ENCODE results near the gene WDR70.
"Not testable (repeated sequence)": the region's sequence is repeated elsewhere in the genome, so short reads cannot be mapped to it uniquely, and the experiment has no call there.

Gene WDR70

DNA sequence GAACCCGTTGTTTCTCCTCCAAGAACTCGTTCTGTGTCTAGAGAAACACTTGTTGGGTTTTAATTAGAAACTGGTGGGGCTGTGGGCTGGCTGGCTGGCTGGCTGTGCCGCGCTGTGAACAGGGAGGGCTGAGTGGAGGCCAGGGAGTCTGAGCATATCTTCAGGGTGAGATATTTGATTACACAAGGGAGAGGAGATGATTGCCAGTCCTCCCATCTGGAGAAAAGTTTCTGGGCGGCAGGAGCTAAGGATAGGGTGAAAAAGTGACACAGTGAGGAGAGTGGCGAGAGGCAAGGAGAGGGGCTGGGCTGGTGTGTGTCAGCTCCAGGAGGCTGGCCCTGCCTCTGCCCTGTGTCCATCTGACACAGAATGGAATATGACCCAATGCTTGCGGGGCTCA, 397.7 kb downstream of the WDR70 start:
- no peak overlapping the region for H3K9ac ChIP-seq
- H3K27ac ChIP-seq: no peak overlapping the region
- no peaks in the 10 kb centered on the region for H3K4me1 ChIP-seq (ENCODE audit: low read depth, poor library complexity, severe bottlenecking)
- H3K4me2 ChIP-seq: no peak overlapping the region
- no peak overlapping the region for H3K4me3 ChIP-seq (IDR thresholded peaks at IDR 0.05; ENCODE audit: insufficient read depth, low read depth, low read length)
- H3K79me2 ChIP-seq (ENCODE audit: insufficient read depth, low read depth): no peaks in the 10 kb centered on the region
- H3K36me3 ChIP-seq (ENCODE audit: insufficient read depth): no peaks in the 10 kb centered on the region; the same call in 1 of the 2 replicates
- TF ChIP-seq, protein P1, sequence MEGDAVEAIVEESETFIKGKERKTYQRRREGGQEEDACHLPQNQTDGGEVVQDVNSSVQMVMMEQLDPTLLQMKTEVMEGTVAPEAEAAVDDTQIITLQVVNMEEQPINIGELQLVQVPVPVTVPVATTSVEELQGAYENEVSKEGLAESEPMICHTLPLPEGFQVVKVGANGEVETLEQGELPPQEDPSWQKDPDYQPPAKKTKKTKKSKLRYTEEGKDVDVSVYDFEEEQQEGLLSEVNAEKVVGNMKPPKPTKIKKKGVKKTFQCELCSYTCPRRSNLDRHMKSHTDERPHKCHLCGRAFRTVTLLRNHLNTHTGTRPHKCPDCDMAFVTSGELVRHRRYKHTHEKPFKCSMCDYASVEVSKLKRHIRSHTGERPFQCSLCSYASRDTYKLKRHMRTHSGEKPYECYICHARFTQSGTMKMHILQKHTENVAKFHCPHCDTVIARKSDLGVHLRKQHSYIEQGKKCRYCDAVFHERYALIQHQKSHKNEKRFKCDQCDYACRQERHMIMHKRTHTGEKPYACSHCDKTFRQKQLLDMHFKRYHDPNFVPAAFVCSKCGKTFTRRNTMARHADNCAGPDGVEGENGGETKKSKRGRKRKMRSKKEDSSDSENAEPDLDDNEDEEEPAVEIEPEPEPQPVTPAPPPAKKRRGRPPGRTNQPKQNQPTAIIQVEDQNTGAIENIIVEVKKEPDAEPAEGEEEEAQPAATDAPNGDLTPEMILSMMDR (conservative IDR thresholded peaks at IDR 0.05; ENCODE audit: low read depth, low read length): no peak
- no peak overlapping the region for H2AFZ ChIP-seq (ENCODE audit: low read depth)
- H3K27me3 ChIP-seq (ENCODE audit: insufficient read depth, low read depth): no peaks in the 10 kb centered on the region
- no peaks in the 10 kb centered on the region for H4K20me1 ChIP-seq (ENCODE audit: insufficient read depth)

DNA sequence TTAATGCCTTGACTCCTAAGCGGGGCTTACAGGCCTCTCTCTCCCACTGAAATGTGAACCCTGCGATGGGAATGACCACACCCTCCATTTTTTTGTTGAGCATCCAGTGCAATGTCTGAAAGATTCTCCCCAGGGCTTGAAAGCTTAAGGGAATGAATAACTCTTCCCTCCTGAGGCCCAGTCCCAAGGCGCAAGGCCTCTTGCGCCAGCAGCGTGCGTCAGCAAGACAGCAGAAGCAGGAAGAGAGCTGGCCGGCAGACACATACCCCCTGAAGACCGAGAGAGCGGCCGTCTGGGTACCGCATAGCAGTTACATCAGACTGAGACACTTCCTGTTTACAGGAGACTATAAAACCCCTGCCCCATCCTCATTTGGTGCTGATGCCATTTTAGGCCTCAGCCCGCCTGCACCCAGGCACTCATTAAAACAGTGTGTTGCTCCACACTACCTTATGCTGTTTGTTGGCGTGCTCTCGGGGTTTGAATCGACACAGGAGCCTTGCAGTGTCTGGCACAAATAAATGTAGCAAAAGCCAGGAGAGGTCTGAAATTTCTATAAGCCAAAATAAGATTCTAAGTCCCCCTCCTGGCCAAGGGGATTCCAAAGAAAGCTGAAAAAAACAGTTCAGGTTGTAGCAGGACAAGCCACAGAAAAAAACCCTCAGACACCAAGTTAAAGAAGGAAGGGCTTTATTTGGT, 398.5 kb downstream of the WDR70 start:
- no peak overlapping the region for H2AFZ ChIP-seq (ENCODE audit: low read depth)
- no peak overlapping the region for H3K4me3 ChIP-seq (IDR thresholded peaks at IDR 0.05; ENCODE audit: insufficient read depth, low read depth, low read length)
- no peaks in the 10 kb centered on the region; the same call in 1 of the 2 replicates for H3K36me3 ChIP-seq (ENCODE audit: insufficient read depth)
- no peak overlapping the region for H3K9ac ChIP-seq
- no peaks in the 10 kb centered on the region for H3K79me2 ChIP-seq (ENCODE audit: insufficient read depth, low read depth)
- no peaks in the 10 kb centered on the region for H3K27me3 ChIP-seq (ENCODE audit: insufficient read depth, low read depth)
- H3K27ac ChIP-seq: no peak overlapping the region
- H4K20me1 ChIP-seq (ENCODE audit: insufficient read depth): no peaks in the 10 kb centered on the region
- H3K4me1 ChIP-seq (ENCODE audit: low read depth, poor library complexity, severe bottlenecking): no peaks in the 10 kb centered on the region
- TF ChIP-seq, protein P1 (conservative IDR thresholded peaks at IDR 0.05; ENCODE audit: low read depth, low read length): no peak
- H3K4me2 ChIP-seq: no peak overlapping the region

DNA sequence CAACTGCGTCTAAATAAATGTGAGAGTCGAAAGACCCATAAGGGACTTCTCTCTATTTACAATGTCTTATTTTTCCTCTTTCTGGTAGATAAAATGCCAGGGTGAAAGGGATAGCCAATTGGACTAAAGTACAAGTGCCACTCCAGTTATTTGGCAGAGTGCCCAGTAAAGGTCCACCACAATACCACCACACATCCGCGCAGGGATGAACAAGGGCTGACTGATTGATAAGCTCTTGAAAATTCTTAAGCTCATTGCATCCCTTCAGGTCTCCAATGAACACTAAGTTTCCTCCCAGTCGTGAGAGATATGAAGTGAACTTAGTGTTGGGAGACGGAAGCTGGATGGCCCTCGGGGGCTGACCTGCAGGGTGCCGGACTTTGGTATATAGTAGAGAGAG, 402.3 kb downstream of the WDR70 start:
- not testable (repeated sequence) for H3K4me2 ChIP-seq; H3K79me2 ChIP-seq (ENCODE audit: insufficient read depth, low read depth); H4K20me1 ChIP-seq (ENCODE audit: insufficient read depth); H2AFZ ChIP-seq (ENCODE audit: low read depth); H3K36me3 ChIP-seq (ENCODE audit: insufficient read depth); H3K4me1 ChIP-seq (ENCODE audit: low read depth, poor library complexity, severe bottlenecking); H3K4me3 ChIP-seq (IDR thresholded peaks at IDR 0.05; ENCODE audit: insufficient read depth, low read depth, low read length); H3K27ac ChIP-seq; H3K27me3 ChIP-seq (ENCODE audit: insufficient read depth, low read depth); H3K9ac ChIP-seq

DNA sequence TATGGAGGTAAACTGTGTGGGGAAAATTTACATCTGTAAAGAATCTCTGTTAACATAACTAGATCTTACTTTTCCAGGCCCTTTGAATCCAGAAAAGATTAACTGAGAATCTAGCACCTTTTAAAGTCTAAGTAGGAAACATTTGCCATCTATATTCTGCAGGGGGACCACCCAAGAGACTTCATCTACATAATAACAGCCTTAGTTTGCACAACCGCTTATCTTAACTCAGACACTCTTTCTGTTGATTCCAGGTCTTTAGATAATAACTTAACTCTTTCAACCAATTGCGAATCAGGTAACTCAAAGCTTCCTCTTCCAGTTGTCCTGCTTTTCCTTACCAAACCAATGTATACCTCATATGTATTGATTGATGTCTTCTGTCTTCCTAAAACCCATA, 407.3 kb downstream of the WDR70 start:
- Histone ChIP-seq H3K79me2 (ENCODE audit: insufficient read depth, low read depth) (no peaks in the 10 kb centered on the region), H3K4me3 (IDR thresholded peaks at IDR 0.05; ENCODE audit: insufficient read depth, low read depth, low read length) (no peak overlapping the region), H2AFZ (ENCODE audit: low read depth) (no peak overlapping the region), H3K36me3 (ENCODE audit: insufficient read depth) (no peaks in the 10 kb centered on the region), H4K20me1 (ENCODE audit: insufficient read depth) (no peaks in the 10 kb centered on the region), H3K27ac (no peak overlapping the region), H3K27me3 (ENCODE audit: insufficient read depth, low read depth) (no peaks in the 10 kb centered on the region), H3K9ac (no peak overlapping the region), H3K4me2 (no peak overlapping the region), H3K4me1 (ENCODE audit: low read depth, poor library complexity, severe bottlenecking) (no peaks in the 10 kb centered on the region)
- TF ChIP-seq, protein P1 (conservative IDR thresholded peaks at IDR 0.05; ENCODE audit: low read depth, low read length): no peak

DNA sequence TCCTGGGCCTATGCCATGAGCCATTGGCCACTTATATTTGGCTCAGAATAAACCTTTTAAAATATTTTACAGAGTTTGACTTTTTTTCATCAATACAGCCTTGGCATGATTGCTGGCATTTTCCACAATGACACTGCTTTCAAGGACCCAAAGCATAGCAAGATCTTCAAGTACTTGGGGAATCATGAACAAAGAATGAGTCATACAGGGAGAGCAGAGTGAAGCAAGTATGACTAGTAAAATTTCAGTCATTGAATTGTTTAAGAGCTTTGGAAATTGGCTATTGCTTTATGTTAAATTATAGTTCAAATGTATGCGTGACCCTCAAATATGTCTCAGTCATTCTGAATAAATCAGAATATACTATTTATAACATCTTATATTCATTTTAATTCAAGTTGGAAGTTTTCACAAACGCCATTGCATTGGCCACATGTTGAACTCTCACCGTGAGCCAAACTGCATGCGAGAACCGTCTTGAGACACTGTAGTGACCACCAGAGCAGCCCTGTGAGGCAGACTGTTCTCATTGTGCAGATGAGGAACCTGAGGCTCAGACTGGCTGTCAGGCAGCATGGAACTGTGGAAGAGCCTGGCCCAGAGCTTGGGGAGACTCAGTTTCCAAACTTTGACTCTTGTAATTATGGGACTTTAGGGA, 407.9 kb downstream of the WDR70 start:
- H3K4me1 ChIP-seq (ENCODE audit: low read depth, poor library complexity, severe bottlenecking): no peaks in the 10 kb centered on the region
- H3K36me3 ChIP-seq (ENCODE audit: insufficient read depth): no peaks in the 10 kb centered on the region
- no peak overlapping the region for H2AFZ ChIP-seq (ENCODE audit: low read depth)
- no peak overlapping the region for H3K27ac ChIP-seq
- H3K4me3 ChIP-seq (IDR thresholded peaks at IDR 0.05; ENCODE audit: insufficient read depth, low read depth, low read length): no peak overlapping the region
- no peak overlapping the region for H3K9ac ChIP-seq
- H4K20me1 ChIP-seq (ENCODE audit: insufficient read depth): no peaks in the 10 kb centered on the region
- TF ChIP-seq, protein P1 (conservative IDR thresholded peaks at IDR 0.05; ENCODE audit: low read depth, low read length): no peak
- H3K4me2 ChIP-seq: no peak overlapping the region
- no peaks in the 10 kb centered on the region for H3K79me2 ChIP-seq (ENCODE audit: insufficient read depth, low read depth)
- H3K27me3 ChIP-seq (ENCODE audit: insufficient read depth, low read depth): no peaks in the 10 kb centered on the region

Data from KMS-11 (cell line).